K562 (cell line): Measurements from ENCODE around the gene BTBD1. TPM values are rescaled to one million over a fixed set of nuclear protein-coding genes. Genes with fewer than 3 reads are reported as not detected.
A peak's percentile ranks its signal among the peaks of the same experiment; 100 is the strongest.

Source experiments
- ATAC-seq: fragments of 200-7000 bp; cut with Tn5 transposase; 3 replicates; pipeline ENCODE4 v1.9.1; 2020; ENCODE audit warnings: moderate library complexity
- BruUV-seq: library from RNA; stranded (reverse); fragments of 400-500 nt; replicated peaks from 2 replicates; lab custom pipeline; 2021; lab: Mats Ljungman, UMichigan
- CTCF ChIA-PET: fragments of 300-600 bp; formaldehyde crosslinking; extraction: SDS; loops from one replicate; lab custom pipeline; 2021; ENCODE audit warnings: low intra/inter-chr PET ratio; lab: Yijun Ruan, JAX
- POLR2A ChIA-PET: fragments of 300-600, 350-650 bp; sonication (Branson Sonifier 250); formaldehyde crosslinking; extraction: SDS; loops from one replicate; lab custom pipeline; 2021; ENCODE audit warnings: antibody characterized with exemption, inconsistent platforms; lab: Yijun Ruan, JAX
- DNase-seq, 4 experiments: peaks; one replicate each; pipeline versions ENCODE4 v3.0.0 to v3.0.0-alpha.2; 2011 to 2018; ENCODE audit warnings: low spot score in 3 of 4, mixed read lengths in 3 of 4; ENCODE audit errors: extremely low read depth in 1 of 4
- FAIRE-seq: peaks from 2 replicates; lab custom pipeline; 2011; peaks lifted over from hg19 to GRCh38; lab: Jason Lieb, UNC
- H2AFZ ChIP-seq: 2 replicates; pipeline ENCODE4 v1.6.0; 2011; ENCODE audit warnings: low read depth, low read length, control low read depth, inconsistent platforms
- H3K27ac ChIP-seq: fragments of 200-600 bp; 3 replicates; pipeline ENCODE4 v1.8.0; 2011; ENCODE audit warnings: low read depth, mild to moderate bottlenecking, control low read depth, inconsistent platforms, low read length, moderate library complexity, mixed read lengths; ENCODE audit errors: extremely low read depth
- H3K27me3 ChIP-seq, 2 experiments: fragments of 300-600 bp in 1 of 2; 2 replicates in 1 of 2; 3 replicates in 1 of 2; pipeline versions ENCODE4 v1.6.0 to v1.8.0; 2011; ENCODE audit warnings: inconsistent platforms in 2 of 2, low read length in 2 of 2, mild to moderate bottlenecking in 1 of 2, mixed read lengths in 1 of 2, moderate library complexity in 1 of 2; ENCODE audit not compliant: control insufficient read depth in 2 of 2, insufficient read depth in 2 of 2
- H3K36me3 ChIP-seq: fragments of 300-600 bp; 3 replicates; pipeline ENCODE4 v1.8.0; 2011; ENCODE audit warnings: mild to moderate bottlenecking, low read length, inconsistent platforms; ENCODE audit not compliant: control insufficient read depth, insufficient read depth
- H3K4me1 ChIP-seq, 2 experiments: fragments of 200-600 bp in 1 of 2; replicated peaks in 1 of 2; 2 replicates in 1 of 2; 3 replicates in 1 of 2; pipeline versions ENCODE4 v1.5.1 to v1.8.0; 2011; ENCODE audit warnings: inconsistent platforms in 2 of 2, low read length in 2 of 2, mild to moderate bottlenecking in 1 of 2, mixed read lengths in 1 of 2, moderate library complexity in 1 of 2; ENCODE audit not compliant: control insufficient read depth in 2 of 2, insufficient read depth in 2 of 2
- H3K4me2 ChIP-seq: 2 replicates; pipeline ENCODE4 v1.6.1; 2011; ENCODE audit warnings: low read length, control low read depth, inconsistent platforms, mixed read lengths; ENCODE audit not compliant: insufficient read depth
- H3K4me3 ChIP-seq: fragments of 200-600 bp; sonication (generic), shearing (Covaris generic); 2 replicates; pipeline ENCODE4 v1.5.1; 2016; ENCODE audit warnings: control low read depth, inconsistent platforms
- H3K79me2 ChIP-seq: fragments of 200-600 bp; 3 replicates; pipeline ENCODE4 v1.8.0; 2011; ENCODE audit warnings: low read length, inconsistent platforms; ENCODE audit not compliant: control insufficient read depth, insufficient read depth
- H3K9ac ChIP-seq, 2 experiments: 2 replicates each; pipeline versions ENCODE4 v1.6.0 to v1.6.1; 2011; ENCODE audit warnings: low read depth in 2 of 2, low read length in 2 of 2, control low read depth in 1 of 2, inconsistent platforms in 1 of 2, mild to moderate bottlenecking in 1 of 2, mixed read lengths in 1 of 2; ENCODE audit not compliant: insufficient read depth in 1 of 2
- H3K9me1 ChIP-seq: one replicate; pipeline ENCODE4 v1.6.0; 2011; ENCODE audit warnings: inconsistent platforms, mild to moderate bottlenecking, low read length, moderate library complexity; ENCODE audit not compliant: control insufficient read depth, insufficient read depth
- H3K9me3 ChIP-seq: replicated peaks from 2 replicates; pipeline ENCODE4 v1.5.1; 2011; ENCODE audit warnings: low read depth, low read length, inconsistent platforms; ENCODE audit not compliant: control insufficient read depth, insufficient read depth
- H4K20me1 ChIP-seq: replicated peaks from 2 replicates; pipeline ENCODE4 v1.6.1; 2011; ENCODE audit warnings: low read length, inconsistent platforms, mixed read lengths; ENCODE audit not compliant: control insufficient read depth, insufficient read depth
- CBX2 ChIP-seq: fragments of 200-600 bp; sonication (generic); IDR thresholded peaks from one replicate; pipeline ENCODE4 v1.6.1; 2012; ENCODE audit warnings: mild to moderate bottlenecking, low read length, inconsistent platforms; ENCODE audit not compliant: insufficient read depth, poor library complexity, severe bottlenecking
- FOXJ2 ChIP-seq: fragments of 200-800 bp; sonication (Bioruptor generic); IDR thresholded peaks from 2 replicates; pipeline ENCODE4 v1.6.1; 2016; ENCODE audit warnings: missing genetic modification characterization, missing compliant biosample characterization
- RFX7 ChIP-seq: fragments of 250-450 bp; sonication (Bioruptor Pico); IDR thresholded peaks from 2 replicates; pipeline ENCODE4 v1.5.1; 2021; ENCODE audit warnings: mild to moderate bottlenecking
- ZSCAN29 ChIP-seq: fragments of 450-650 bp; IDR thresholded peaks from 2 replicates; pipeline ENCODE4 v1.6.1; 2017
- WGBS: fragments of 100-300 bp; shearing (Covaris generic); methylation state at CpG from one replicate; pipeline ENCODE4 v1.1.6; 2016; ENCODE audit warnings: low coverage, mixed read lengths; ENCODE audit not compliant: insufficient coverage; ENCODE audit errors: missing lambda C conversion rate; 5-methylcytosine and 5-hydroxymethylcytosine counted together
- in situ Hi-C: fragments of 300-500 bp; cut with MboI; formaldehyde crosslinking; loops from 4 replicates; pipeline ENCODE4 v1.15.0; 2018; ENCODE audit warnings: inconsistent platforms, mixed read lengths
- intact Hi-C: fragments of 100-400 bp; cut with micrococcal nuclease; formaldehyde crosslinking; loops from 2 replicates; pipeline ENCODE4 v1.14.2; 2022
- polyA plus RNA-seq, 8 experiments: library from polyadenylated mRNA; depleted of rRNA in 4 of 8; stranded (reverse) in 5 of 8; unstranded in 3 of 8; fragments of >200 nt; fragmentation: Nextera tagmentation in 2 of 8; fragmentation: Illumina TruSeq in 1 of 8; extraction: Ambion mirVana in 2 of 8; extraction: Trizol in 1 of 8; gene quantifications; 2 replicates each; pipeline versions ENCODE4 v1.2.1 to v1.2.3, GENCODE V29; 2011 to 2014; ENCODE audit warnings: inconsistent platforms in 1 of 8, missing spikeins in 1 of 8
- total RNA-seq, 7 experiments: library from RNA; depleted of rRNA in 6 of 7; stranded (reverse); fragments of >200 nt in 6 of 7; fragmentation: Illumina TruSeq in 2 of 7; extraction: Trizol in 2 of 7; gene quantifications; 2 replicates each; pipeline versions ENCODE4 v1.2.1 to v1.2.3, GENCODE V29; 2011 to 2021; ENCODE audit warnings: low replicate concordance in 1 of 7

BTBD1 gene
- total and polyA plus RNA-seq, 9 of the 15 experiments (the other 6 are each of a cell fraction or from before 2014, with no cell fraction given), result 19.4 to 106 (median 90.4) TPM

- H3K4me2 ChIP-seq, result no peak overlapping the region
- no peaks in the 10 kb centered on the region for H3K9me3 ChIP-seq
- BruUV-seq, result no TSS peak
- in situ Hi-C loops, result no loop called here
- no peak overlapping the region for H3K27ac ChIP-seq
- 0% methylated on average over 1 of the region's 2 CpGs for WGBS
- H3K4me3 ChIP-seq, result no peak overlapping the region
- ATAC-seq, result no peak
- H2AFZ ChIP-seq, result no peak overlapping the region
- no peak for FAIRE-seq
- no peak for DNase-seq
- H3K27me3 ChIP-seq, result peaks cover 4 to 6% of the 10 kb centered on the region in 2 experiments; a peak in 4 of 5 replicates
- no peaks in the 10 kb centered on the region for H3K4me1 ChIP-seq
- intact Hi-C loops, result no loop called here
- ChIA-PET POLR2A (interaction anchor here (0.9 to 1.6 kb wide), 3 partner anchors 12 to 100 kb away, joined by 3 to 7 read pairs (median 5); no protein-coding TSS in a partner anchor), CTCF (no interaction called here)
- H3K79me2 ChIP-seq, result no peaks in the 10 kb centered on the region
- no peaks in the 10 kb centered on the region for H3K36me3 ChIP-seq
- H3K9me1 ChIP-seq, result no peaks in the 10 kb centered on the region
- no peaks in the 10 kb centered on the region for H4K20me1 ChIP-seq
- no peak overlapping the region for H3K9ac ChIP-seq
- TF ChIP-seq FOXJ2 (0 out of 2 replicates have a peak, but pooled peaks have one; percentile 23), CBX2 (no peak)
- TF ChIP-seq, all 486 proteins: peak for 1
Observed at GRCh38 chr15:82971218-82971984, 95.7 kb downstream of the BTBD1 start.

- no peak overlapping the region for H3K4me2 ChIP-seq
- no peak overlapping the region for H3K27ac ChIP-seq
- DNase-seq, result no peak
- H4K20me1 ChIP-seq, result no peaks in the 10 kb centered on the region
- no peaks in the 10 kb centered on the region for H3K36me3 ChIP-seq
- H3K9me3 ChIP-seq, result no peaks in the 10 kb centered on the region
- 6% methylated on average over 1 of the region's 1 CpG for WGBS
- no peak for TF ChIP-seq ZSCAN29
- TF ChIP-seq RFX7, result no peak
- ATAC-seq, result no peak
- H3K9me1 ChIP-seq, result no peaks in the 10 kb centered on the region
- no TSS peak for BruUV-seq
- no peak for FAIRE-seq
- H3K27me3 ChIP-seq, result peaks cover 4 to 10% of the 10 kb centered on the region in 2 experiments; a peak in 4 of 5 replicates
- intact Hi-C loops, result no loop called here
- CTCF ChIA-PET, result no interaction called here
- H3K79me2 ChIP-seq, result no peaks in the 10 kb centered on the region
- in situ Hi-C loops, result no loop called here
- H3K9ac ChIP-seq, result no peak overlapping the region
- H3K4me3 ChIP-seq, result no peak overlapping the region
- POLR2A ChIA-PET, result interaction anchor here (1.2 to 1.6 kb wide), 3 partner anchors 10 to 13 kb away, joined by 5 to 7 read pairs (median 5); no protein-coding TSS in a partner anchor
- no peak overlapping the region for H2AFZ ChIP-seq
- no peaks in the 10 kb centered on the region for H3K4me1 ChIP-seq
Observed at GRCh38 chr15:82970696-82971095, 96.4 kb downstream of the BTBD1 start.
